Activated CD4-positive, alpha-beta T cell treated with anti-CD3 and anti-CD28 coated beads, Interleukin-2, amount 50 U/mL, for 1 hour (primary cell): ENCODE data around the gene FGD6.
A peak's percentile ranks its signal among the peaks of the same experiment; 100 is the strongest.
"Not testable (repeated sequence)": the region's sequence is repeated elsewhere in the genome, so short reads cannot be mapped to it uniquely, and the experiment has no call there.

Source experiments
- DNase-seq: peaks from one replicate; pipeline ENCODE4 v3.0.0-alpha.2; 2020

The FGD6 gene

DNA sequence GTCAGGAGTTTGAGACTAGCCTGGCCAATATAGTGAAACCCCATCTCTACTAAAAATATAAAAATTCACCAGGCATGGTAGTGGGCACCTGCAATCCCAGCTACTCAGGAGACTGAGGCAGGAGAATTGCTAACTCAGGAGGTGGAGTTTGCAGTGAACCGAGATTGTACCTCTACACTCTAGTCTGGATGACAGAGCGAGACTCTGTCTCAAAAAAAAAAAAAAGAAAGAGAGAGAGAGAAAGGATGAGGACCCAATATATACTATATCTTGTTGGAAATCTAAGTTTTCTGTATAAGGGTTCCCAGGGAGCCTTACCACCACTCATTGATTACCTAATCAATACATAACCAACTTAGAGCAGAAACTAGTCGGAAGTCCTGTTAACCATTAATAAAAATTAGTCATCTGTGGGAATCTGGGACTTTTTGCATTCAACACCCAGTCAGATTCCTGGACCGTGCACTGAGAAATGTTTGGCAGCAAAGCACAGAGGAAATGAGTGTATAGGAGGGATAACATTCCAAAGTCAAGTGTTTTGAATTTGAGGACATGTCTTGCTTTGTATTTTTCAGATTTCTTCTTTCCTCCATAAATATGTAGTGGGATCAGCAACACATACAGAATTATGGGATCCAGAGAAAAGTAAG, 99.0 kb downstream of the FGD6 start:
- no peak for DNase-seq

DNA sequence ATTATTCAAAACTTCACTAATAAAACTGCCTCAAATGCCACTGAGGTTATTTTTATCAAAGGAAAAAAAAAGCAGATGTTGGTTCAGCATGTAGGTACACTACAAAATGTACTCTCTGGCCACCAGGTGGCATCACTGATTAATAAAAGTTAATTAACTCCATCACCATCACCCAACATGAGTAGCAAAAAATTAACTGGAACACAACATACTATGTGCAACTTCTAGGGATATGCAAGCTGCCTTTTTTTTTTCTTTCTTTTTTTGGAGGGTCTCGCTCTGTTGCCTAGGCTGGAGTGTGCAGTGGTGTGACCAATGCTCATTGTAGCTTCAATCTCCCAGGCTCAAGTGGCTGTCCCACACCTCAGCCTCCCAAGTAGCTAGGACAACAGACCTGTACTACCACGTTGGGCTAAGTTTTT, 100.1 kb downstream of the FGD6 start:
- peak; percentile 52 for DNase-seq

DNA sequence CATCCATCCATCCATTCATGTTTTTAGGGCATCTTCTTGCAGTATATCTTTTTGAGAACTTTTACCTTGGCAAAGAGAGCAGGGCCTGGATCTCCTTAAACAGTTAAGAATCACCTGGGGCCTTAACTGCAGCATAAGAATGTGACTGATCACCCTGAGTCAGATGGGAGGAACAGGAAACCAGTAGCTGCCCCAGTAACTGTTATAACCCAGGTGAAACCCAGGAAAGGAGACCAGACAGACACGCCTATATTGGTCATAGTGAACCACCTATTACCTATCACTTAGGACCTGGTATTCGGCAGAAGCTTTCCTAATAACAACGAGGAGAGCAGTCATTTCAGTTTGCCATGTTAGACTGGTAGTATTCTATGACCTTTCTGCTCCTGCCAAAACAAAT, 100.5 kb downstream of the FGD6 start:
- no peak for DNase-seq

DNA sequence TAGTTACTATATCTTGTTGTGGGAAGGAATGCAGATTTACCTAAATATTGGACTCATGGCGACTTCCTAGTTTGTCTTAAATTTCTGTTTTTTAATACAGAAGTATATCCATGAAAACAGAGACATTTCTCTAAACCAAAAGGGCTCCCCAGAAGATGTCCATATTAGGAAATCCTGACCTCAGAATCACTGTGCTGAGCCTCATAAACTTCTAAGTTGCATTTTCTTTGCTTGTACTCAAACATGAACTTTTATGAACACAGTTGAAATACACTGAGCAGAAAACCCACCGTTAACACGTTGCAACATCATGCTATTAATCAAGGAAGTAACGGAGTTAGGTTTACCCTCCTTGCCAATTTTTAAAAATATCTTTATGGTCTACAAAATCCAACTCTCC, 100.9 kb downstream of the FGD6 start:
- DNase-seq, result no peak

DNA sequence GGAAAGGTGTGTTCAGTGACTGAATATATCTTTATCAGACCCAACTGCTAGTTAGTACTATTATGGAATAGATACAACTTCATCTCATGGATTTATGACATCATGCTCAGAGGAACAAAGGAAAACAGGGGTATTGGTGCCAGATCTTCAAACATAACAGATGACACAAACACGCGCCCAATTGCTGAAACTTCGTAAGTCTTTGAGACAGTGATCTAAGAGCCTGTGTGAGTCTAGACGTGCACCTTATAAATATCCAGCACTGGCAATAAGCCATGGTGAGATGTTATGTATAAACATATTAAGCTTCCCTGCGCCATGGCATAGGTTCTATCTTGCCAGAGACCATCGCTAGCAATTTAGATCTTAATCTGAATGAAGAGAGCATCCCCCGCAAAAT, 101.6 kb downstream of the FGD6 start:
- no peak for DNase-seq

DNA sequence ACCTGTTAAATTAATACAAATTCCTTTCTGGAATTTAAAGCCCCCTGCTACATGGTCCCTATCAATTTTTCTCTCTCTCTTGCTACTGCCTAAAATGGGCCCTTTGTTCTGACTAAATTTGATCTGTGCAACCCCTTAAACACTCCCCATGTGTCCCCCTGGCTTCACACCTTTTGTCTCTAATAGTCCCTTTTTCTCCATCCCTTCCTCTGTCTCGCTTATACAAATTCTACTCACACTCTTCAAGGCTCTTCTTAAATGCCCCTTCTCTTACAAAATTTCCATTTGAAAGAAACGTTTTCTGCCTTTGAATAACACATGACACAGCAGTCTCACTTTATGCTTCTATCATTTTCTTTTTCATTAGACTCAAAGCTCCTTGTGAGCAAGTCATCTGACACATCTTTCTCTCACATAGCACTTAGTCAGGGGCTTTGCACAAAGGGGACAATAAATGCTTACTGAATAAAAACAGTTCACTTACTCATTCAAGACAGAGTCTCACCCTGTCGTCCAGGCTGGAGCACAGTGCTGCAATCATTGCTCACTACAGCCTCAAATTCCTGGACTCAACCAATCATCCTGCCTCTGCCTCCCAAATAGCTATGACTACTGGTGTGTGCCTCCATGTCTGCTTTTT, 102.4 kb downstream of the FGD6 start:
- no peak for DNase-seq

DNA sequence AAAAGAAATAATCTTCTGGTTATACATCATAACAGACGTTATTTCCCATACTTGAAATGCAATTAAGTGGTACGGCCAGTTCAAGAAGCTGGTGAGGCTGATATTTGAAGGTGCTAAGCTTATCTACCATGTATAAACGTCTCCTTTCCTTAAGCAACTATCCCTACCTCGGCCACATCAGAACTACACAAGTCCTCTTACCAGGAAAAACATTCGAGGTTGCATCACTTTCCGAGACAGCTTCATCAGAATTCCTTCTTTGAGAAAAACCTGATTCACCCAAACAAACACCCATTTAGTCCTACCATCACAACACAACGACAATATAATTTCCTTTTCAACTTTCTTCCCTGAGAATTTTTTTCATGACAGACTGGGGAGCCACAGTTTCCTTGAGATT, 109.9 kb downstream of the FGD6 start:
- no peak for DNase-seq

DNA sequence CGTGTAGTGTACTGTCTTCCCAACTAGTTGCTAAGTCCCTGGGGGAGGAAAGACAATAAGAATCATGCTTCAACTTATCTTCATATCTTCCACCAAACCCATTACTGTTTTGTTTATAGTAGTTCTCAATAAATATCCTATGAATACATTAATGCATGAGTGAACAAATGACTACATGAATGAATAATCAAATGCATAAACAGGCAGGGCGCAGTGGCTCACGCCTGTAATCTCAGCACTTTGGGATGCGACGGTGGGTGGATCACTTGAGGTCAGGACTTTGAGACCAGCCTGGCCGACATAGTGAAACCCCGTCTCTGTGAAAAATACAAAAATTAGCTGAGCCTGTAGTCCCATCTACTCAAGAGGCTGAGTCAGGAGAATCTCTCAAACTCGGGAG, 111.7 kb downstream of the FGD6 start:
- no peak for DNase-seq

DNA sequence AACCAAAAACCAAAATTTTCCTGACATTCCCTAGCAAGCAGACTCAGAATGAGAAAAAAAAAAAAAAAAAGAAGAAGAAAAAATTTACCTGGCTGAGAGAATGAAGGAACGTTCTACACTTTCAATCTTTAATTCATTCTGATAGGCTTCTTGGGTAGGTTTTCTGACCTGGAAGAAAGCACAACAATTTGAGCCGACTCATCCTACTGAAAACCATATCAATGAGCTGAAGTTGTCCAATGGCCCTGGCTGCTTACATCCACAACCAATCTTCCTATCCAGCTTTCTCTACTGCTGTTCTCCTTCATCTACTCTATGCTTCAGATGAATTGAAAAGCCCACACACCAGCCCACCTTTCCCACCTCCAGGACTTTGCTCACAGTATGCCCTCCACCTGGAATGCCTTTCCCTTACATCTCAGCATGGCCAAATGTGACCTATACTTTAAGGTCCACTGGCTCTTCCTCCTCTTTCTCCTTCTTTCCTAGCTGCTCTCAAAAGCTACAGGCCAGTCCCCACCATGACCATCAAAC, 112.3 kb downstream of the FGD6 start:
- no peak for DNase-seq

DNA sequence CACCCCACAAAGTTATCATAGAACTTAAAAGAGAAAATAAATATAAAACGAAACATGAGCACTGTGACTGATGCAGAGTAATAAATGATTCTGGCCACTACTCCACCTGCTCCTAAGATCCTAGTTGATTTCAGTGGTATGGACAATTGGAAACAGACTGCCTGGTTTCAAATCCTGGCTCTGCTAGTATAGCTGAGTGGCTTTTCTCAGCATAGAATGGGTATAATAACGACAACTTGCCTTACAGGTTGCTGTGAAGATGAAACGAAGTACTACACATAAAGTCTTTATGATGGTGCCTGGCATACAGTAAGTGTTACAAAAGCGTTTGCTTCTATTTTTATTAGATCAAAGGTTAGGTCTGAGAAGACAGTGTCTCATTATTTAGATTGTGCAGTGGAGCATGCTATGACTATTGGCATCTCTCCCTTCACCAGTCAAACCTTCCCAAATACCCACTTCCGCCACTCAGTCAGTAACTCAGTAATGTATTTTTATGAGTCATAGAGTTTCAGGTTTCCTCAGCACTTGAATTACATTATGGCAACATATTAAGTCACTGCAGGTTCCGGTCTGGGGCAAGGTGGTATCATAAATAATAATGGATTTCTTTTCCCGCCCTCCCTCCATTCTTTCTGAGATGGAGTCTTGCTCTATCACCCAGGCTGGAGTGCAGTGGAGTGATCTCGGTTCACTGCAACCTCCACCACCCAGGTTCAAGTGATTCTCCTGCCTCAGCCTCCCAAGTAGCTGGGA, 114.2 kb downstream of the FGD6 start:
- no peak for DNase-seq

DNA sequence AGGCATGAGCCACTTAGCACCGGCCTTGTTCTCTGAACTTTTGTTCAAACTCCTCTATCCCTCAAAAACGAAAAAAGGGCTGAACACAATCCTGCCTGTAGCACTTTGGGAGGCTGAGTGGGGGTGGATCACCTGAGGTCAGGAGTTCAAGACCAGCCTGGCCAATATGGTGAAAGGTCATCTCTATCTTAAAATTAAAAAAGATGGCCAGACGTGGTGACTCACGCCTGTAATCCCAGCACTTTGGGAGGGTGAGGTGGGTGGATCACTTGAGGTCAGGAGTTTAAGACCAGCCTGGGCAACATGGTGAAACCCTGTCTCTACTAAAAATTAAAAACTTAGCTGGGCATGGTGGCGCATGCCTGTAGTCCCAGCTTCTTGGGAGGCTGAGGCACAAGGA, 115.3 kb downstream of the FGD6 start:
- not testable (repeated sequence) for DNase-seq

DNA sequence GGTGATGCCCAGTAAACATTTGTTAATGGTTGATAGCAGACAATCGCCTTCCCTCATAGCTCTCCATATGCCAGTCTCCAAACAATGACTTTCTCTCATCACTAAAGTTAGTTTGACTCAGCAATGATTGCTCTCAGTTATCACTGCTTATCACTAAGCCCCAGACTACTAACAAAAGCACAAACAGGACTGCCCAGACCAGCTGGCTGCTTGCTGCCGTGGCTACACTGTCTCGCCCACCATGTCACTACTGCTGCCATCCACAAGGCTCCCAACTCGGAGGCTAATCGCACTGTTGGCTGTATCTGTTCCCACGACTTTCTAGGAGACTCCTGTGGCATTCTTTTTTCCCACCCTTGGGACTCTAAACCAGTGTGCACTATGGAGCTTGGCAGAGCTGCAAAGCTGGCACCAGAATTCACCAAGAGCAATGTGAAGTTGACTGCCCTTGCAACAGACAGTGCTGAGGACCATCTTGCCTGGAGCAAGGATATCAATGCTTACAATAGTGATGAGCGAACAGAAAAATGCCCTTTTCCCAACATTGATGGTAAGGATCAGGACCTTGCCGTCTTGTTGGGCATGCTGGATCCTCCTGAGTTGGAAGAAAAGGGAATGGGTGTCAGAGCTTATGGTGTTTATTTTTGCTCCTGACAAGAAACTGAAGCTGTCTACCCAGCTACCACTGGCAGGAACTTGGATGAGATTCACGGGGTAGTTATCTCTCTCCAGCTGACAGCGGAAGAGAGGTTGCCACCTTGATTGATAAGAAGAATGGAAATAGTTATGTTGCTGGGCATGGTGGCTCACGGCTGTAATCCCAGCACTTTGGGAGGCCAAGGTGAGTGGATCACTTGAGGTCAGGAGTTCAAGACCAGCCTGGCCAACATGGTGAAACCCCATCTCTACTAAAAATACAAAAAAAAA, 116.7 kb downstream of the FGD6 start:
- DNase-seq, result no peak

DNA sequence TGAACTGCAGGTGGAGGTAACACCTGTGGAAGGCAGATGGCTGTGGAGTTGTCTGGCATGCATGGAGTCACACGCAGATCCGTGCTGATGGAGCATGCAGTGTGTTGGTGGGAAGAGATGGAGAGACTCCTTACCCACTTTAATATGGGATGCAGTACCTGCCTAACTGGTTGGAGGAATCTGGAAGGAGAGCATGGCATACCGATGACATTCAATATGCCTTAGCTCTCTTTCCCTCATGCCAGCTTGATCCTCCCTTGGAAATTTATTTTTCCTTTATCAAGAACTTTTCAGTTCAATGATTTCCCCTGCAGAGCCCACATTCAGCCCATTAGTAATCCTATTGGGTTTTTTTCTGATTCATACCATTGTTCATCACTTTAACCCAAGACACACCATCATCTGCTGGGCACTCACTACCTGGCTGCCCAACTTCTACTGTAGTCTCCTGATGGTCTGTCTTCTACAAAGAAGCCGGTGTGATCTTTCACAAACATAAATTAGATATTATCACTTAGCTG, 117.9 kb downstream of the FGD6 start:
- no peak for DNase-seq

DNA sequence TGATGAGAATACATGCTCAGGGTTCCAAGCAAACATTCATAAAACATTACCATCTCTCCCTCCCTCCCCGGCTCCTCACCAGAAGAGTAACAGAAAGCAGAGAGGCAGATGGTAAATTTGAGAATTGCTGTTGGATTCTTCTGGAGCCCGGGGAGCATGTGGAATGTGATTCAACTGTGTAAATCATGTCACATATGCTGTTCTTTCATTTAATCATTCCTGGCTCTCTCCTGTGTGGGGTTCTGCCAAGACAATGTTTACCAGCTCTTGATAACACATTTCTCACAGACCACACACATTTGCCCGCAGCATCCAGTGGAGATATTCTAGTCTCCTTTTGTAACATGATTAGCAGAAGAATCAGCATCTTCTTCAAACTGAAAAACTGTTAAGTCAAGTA, 120.4 kb downstream of the FGD6 start:
- DNase-seq, result no peak

DNA sequence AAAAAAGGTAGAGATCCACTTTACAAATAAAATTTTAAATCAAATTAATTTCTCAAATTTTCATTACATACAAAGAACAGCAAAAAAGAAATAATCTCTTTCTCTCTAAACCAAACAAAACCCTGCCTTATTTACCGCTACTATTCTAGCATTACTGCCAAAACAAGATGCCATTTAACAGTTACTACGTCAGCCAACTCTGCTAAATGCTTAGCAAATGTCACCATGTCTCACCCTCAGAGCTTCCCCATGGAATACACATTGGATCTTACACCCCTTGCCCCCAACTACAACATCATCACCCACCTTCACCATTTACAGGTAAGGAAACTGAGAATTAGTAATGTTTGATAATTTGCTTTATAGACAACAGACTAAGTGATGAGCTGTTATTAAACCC, 120.9 kb downstream of the FGD6 start:
- no peak for DNase-seq

DNA sequence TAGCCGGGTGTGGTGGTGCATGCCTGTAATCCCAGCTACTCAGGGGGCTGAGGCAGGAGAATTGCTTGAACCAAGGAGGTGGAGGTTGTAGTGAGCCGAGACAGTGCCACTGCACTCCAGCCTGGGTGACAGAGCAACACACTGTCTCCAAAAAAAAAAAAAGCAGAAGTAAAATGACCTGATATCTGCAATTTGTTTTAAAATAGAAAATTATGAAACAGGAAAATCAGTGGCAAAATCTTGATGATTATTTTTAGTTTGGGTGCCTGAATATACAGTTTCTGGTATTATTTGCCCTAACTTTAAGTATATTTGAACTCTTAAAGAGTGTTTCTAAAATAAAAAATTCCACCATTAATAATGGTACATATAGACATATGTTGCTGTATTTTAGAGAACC, 121.4 kb downstream of the FGD6 start:
- not testable (repeated sequence) for DNase-seq

DNA sequence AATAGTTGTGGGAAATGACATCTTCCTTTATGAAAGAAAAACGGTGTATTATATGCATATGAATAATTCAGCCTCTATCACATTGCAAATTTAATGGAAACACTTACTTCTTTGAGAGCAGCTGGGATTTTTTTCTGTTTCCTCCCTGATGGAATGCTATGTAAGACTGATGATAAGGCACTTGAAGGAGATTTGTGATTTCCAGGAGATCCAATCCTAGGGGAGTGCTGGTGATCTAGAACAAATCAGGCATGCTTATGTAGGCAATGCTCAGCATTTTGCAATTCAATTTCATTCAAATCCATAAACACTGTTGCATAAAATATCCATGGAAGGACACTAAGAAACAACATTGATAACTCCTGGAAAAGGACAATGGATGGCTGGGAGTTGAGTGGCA, 127.8 kb downstream of the FGD6 start:
- no peak for DNase-seq

DNA sequence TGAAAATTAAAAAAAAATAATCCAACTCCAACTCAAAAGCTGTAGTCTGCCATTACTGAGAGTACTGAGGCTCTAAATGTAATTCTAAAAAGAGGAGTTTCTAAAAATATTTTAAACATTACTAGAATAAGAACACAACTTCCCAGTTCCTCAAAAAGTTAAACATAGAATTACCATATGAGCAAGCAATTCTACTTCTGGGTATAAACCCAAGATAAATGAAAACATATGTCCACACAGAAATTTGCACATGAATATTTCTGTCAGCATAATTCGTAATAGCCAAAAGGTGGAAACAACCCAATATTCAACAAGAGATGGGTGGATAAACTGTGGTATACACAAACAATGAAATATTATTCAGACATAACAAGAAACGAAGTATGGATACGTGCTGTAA, 128.9 kb downstream of the FGD6 start:
- no peak for DNase-seq

DNA sequence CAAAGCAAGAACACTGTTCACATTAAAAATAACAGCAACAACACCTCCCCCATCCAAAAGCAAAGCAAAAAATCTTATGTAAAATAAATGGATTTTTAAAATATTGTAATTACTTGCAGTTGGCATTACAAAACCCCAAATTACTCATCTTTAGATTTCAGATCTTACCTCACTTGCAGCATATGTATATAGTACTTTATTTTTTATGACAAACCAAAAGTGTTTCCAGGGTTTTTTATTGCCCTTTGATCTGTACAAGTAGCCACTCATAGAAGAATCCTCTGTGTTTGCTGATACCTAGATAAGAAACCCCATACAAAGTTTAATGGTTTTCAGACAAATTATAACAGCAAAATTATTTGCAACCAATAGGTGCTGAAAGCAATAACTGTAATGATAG, 131.7 kb downstream of the FGD6 start:
- DNase-seq, result no peak

DNA sequence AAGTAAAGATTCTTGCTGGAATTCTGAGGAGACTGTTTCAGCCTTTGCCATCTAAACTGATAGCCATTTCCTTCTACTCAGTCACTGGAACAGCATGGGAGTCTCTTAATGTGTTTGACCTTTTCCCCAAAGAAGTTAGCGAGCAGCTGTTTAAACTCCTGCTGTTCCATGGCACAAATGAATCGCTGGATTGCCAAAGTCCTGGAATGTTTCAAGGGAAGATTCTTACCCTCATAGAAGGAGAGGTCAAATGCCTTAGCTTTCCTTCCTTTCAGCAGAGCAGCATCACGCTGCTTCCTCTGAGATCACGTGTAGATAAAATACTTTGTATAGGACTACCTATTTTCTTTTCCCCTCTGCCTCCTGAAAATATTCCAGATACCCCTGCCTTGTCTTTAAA, 133.3 kb downstream of the FGD6 start:
- DNase-seq, result no peak

DNA sequence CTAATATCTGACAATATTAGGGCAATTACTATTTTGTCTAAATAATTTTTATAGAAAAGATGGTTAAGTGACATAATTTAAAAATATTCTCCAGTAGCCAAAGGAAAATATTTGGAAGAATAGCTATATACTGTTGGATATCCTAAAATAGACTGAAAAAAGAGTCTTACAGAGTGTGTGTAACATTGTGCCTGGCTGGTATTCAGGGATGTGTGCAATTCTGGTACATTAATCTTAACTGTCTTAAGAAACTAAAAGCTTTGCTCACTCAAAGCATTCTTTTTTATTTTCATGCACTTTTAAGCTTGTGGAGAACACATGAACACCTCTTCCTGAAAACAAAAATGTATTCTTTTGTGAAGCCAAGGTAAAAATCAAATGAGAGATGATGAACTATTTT, 133.8 kb downstream of the FGD6 start:
- no peak for DNase-seq

DNA sequence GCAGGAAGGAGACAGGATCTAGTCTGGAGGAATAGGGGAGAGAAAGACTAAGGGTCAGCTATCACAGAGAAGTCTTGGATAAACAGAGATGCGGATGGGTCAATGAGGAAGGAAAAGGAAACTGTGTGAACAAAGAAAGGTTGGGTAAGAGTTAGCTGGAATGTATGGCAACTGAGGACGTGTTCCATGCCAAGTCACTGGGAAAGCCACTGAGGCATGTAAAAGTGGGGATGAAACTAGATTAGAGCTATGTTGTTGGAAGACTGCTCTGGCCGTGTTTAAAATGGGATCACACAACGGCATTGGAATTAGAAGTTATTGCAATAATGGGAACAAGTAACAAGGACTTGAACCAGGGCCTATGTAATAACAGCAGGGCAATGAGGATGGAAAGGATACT, 139.9 kb downstream of the FGD6 start:
- no peak for DNase-seq

DNA sequence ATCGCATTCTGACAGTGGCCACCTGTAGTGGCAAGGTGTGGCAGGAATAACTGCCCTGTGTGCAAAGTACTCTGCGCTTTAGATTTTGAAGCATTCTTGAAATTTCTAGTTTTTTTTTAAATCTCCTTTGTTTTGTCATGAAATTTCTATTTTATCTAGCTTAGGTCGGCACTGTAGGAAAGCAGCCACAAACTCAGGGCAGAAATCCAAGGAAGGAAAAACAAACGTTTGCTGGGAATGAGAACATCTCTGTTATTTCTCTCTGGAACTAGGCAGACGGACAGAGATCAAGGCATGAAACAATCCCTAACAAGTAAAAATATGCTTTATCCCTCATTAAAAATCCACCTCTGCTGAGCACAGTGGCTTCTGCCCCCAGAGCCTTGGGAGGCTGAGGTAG, 142.5 kb downstream of the FGD6 start:
- DNase-seq, result no peak
